HepG2 (cell line): ENCODE data around the gene TMEM258. TPM values are rescaled to one million over a fixed set of nuclear protein-coding genes. Genes with fewer than 3 reads are reported as not detected.

Source experiments
- ARHGAP35 ChIP-seq: sonication (generic); formaldehyde crosslinking; IDR thresholded peaks from 2 replicates; pipeline ENCODE4 v1.9.0; 2022; ENCODE audit warnings: mild to moderate bottlenecking, inconsistent platforms, moderate library complexity, missing genetic modification reagents, borderline replicate concordance
- KMT2B ChIP-seq: IDR thresholded peaks from 2 replicates; pipeline ENCODE4 v1.6.1; 2016; ENCODE audit warnings: missing genetic modification reagents, missing compliant biosample characterization
- MATR3 ChIP-seq: sonication (generic); formaldehyde crosslinking; IDR thresholded peaks from 2 replicates; pipeline ENCODE4 v1.4.0; 2020; ENCODE audit warnings: missing genetic modification reagents
- NCOA1 ChIP-seq: sonication (generic); formaldehyde crosslinking; IDR thresholded peaks from 2 replicates; pipeline ENCODE4 v1.9.0; 2021; ENCODE audit warnings: missing genetic modification reagents
- PITX1 ChIP-seq: sonication (generic); formaldehyde crosslinking; IDR thresholded peaks from 2 replicates; pipeline ENCODE4 v1.5.1; 2020; ENCODE audit warnings: mild to moderate bottlenecking, missing genetic modification reagents
- REL ChIP-seq: sonication (generic); formaldehyde crosslinking; conservative IDR thresholded peaks from 2 replicates; pipeline ENCODE4 v1.8.0; 2022; ENCODE audit warnings: mild to moderate bottlenecking, missing genetic modification reagents, moderate library complexity
- XBP1 ChIP-seq: sonication (generic); formaldehyde crosslinking; IDR thresholded peaks from 2 replicates; pipeline ENCODE4 v1.5.0; 2020; ENCODE audit warnings: missing genetic modification reagents
- ZNF510 ChIP-seq: sonication (generic); formaldehyde crosslinking; IDR thresholded peaks from 2 replicates; pipeline ENCODE4 v1.4.0; 2020; ENCODE audit warnings: low read depth, mild to moderate bottlenecking, missing genetic modification reagents
- ZNF562 ChIP-seq: sonication (generic); formaldehyde crosslinking; IDR thresholded peaks from 2 replicates; pipeline ENCODE4 v1.8.0; 2022; ENCODE audit warnings: missing genetic modification reagents, borderline replicate concordance
- ZNF589 ChIP-seq: sonication (generic); formaldehyde crosslinking; conservative IDR thresholded peaks from 2 replicates; pipeline ENCODE4 v1.8.0; 2022; ENCODE audit warnings: mild to moderate bottlenecking, moderate library complexity, missing genetic modification reagents
- ZNF660 ChIP-seq: sonication (generic); formaldehyde crosslinking; IDR thresholded peaks from 2 replicates; pipeline ENCODE4 v1.5.1; 2020; ENCODE audit warnings: mild to moderate bottlenecking, low read depth, missing genetic modification reagents, borderline replicate concordance
- ZNF883 ChIP-seq: sonication (generic); formaldehyde crosslinking; IDR thresholded peaks from 2 replicates; pipeline ENCODE4 v1.5.1; 2020; ENCODE audit warnings: mild to moderate bottlenecking, missing genetic modification reagents; ENCODE audit errors: not compliant biosample characterization
- polyA plus RNA-seq, 8 experiments: library from polyadenylated mRNA; depleted of rRNA in 3 of 8; stranded (reverse) in 7 of 8; unstranded in 1 of 8; fragments of >200 nt; fragmentation: Illumina TruSeq in 4 of 8; extraction: Trizol in 4 of 8; gene quantifications; 2 replicates each; pipeline versions ENCODE4 v1.2.1 to v1.2.3, GENCODE V29; 2011 to 2016; ENCODE audit warnings: low read depth in 4 of 8, missing spikeins in 1 of 8, mixed read lengths in 1 of 8; ENCODE audit not compliant: insufficient read depth in 1 of 8
- total RNA-seq, 5 experiments: library from RNA; depleted of rRNA; stranded (reverse); fragments of >200 nt; fragmentation: Illumina TruSeq; extraction: Trizol; gene quantifications; 2 replicates each; pipeline ENCODE4 v1.2.3, GENCODE V29; 2016; ENCODE audit warnings: low read depth in 1 of 5
- TF ChIP-seq, protein P1 (sequence below): sonication (generic); formaldehyde crosslinking; IDR thresholded peaks from 2 replicates; pipeline ENCODE4 v1.9.0; 2021; ENCODE audit warnings: missing genetic modification reagents, borderline replicate concordance
- TF ChIP-seq, protein P2 (sequence below): sonication (generic); formaldehyde crosslinking; IDR thresholded peaks from 2 replicates; pipeline ENCODE4 v1.5.1; 2020; ENCODE audit warnings: missing genetic modification reagents, mild to moderate bottlenecking, borderline replicate concordance
- TF ChIP-seq, protein P3 (sequence below): sonication (generic); formaldehyde crosslinking; IDR thresholded peaks from 2 replicates; pipeline ENCODE4 v1.4.0; 2020; ENCODE audit warnings: missing genetic modification reagents
- TF ChIP-seq, protein P4 (sequence below): sonication (generic); formaldehyde crosslinking; IDR thresholded peaks from 2 replicates; pipeline ENCODE4 v1.4.0; 2020; ENCODE audit warnings: missing genetic modification reagents
- TF ChIP-seq, protein P5 (sequence below): IDR thresholded peaks from 2 replicates; pipeline ENCODE4 v1.6.1; 2016; ENCODE audit warnings: missing biosample characterization, missing genetic modification reagents, low read depth

The TMEM258 gene
- total and polyA plus RNA-seq, 2 of the 13 experiments (the other 11 are each of a cell fraction or from before 2014, with no cell fraction given) = 175 to 424 TPM

DNA sequence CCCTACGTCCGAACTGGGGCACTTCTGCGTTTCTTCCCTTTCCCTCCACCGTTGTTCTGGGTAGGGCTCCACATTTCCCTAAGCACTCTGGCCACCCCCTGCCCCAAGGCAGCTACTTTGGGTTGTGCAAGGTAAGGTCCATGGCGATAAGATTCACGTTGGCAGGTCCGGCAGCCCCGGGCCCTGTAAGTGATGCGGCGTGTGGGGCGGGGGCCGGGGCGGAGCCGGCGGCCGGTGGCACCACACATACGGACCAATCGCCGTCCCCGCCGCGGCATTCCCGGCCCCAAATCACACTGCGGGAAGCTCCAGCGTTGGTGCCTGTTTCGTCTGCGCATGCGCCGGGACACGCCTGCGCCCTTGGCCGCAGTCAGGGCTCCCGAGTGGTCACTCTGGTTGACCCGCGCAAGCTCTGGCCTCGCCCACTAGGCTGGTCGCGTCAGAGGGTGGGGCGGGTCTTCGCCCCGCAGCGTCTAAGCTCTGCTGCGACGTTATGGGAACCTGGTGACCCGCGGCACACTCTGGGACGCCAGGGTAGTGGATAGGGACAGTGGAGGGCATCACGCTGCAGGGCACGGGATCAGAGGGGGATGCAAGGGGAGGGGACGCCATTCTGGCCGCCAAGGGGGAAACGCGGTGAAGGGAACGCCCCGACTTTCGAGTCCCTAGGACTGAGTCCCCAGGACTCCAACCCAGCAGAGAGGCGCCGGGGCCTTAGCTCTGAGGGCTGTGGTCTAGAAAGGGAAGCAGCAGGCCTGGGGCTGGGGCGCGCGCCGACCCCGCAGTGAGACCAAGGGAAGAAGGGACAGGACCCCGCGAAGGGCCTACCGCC, 22.8 kb upstream of the TMEM258 start (continued):
- peak; percentile 48 for TF ChIP-seq ZNF883
- no peak; the same call in 1 of the 2 replicates for TF ChIP-seq NCOA1
- TF ChIP-seq ZNF510 (CRISPR knock-in tag) = no peak; the same call in 1 of the 2 replicates
- TF ChIP-seq ZNF660 (CRISPR knock-in tag) = no peak
- TF ChIP-seq KMT2B = no peak
- TF ChIP-seq, protein P1, sequence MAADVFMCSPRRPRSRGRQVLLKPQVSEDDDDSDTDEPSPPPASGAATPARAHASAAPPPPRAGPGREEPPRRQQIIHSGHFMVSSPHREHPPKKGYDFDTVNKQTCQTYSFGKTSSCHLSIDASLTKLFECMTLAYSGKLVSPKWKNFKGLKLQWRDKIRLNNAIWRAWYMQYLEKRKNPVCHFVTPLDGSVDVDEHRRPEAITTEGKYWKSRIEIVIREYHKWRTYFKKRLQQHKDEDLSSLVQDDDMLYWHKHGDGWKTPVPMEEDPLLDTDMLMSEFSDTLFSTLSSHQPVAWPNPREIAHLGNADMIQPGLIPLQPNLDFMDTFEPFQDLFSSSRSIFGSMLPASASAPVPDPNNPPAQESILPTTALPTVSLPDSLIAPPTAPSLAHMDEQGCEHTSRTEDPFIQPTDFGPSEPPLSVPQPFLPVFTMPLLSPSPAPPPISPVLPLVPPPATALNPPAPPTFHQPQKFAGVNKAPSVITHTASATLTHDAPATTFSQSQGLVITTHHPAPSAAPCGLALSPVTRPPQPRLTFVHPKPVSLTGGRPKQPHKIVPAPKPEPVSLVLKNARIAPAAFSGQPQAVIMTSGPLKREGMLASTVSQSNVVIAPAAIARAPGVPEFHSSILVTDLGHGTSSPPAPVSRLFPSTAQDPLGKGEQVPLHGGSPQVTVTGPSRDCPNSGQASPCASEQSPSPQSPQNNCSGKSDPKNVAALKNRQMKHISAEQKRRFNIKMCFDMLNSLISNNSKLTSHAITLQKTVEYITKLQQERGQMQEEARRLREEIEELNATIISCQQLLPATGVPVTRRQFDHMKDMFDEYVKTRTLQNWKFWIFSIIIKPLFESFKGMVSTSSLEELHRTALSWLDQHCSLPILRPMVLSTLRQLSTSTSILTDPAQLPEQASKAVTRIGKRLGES (CRISPR knock-in tag) = no peak
- TF ChIP-seq, protein P2, sequence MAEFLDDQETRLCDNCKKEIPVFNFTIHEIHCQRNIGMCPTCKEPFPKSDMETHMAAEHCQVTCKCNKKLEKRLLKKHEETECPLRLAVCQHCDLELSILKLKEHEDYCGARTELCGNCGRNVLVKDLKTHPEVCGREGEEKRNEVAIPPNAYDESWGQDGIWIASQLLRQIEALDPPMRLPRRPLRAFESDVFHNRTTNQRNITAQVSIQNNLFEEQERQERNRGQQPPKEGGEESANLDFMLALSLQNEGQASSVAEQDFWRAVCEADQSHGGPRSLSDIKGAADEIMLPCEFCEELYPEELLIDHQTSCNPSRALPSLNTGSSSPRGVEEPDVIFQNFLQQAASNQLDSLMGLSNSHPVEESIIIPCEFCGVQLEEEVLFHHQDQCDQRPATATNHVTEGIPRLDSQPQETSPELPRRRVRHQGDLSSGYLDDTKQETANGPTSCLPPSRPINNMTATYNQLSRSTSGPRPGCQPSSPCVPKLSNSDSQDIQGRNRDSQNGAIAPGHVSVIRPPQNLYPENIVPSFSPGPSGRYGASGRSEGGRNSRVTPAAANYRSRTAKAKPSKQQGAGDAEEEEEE (CRISPR knock-in tag) = no peak; the same call in 1 of the 2 replicates
- TF ChIP-seq REL (CRISPR knock-in tag) = 0 out of 2 replicates have a peak, but pooled peaks have one; percentile 59
- no peak for TF ChIP-seq ZNF562 (CRISPR knock-in tag)
- TF ChIP-seq, protein P3, sequence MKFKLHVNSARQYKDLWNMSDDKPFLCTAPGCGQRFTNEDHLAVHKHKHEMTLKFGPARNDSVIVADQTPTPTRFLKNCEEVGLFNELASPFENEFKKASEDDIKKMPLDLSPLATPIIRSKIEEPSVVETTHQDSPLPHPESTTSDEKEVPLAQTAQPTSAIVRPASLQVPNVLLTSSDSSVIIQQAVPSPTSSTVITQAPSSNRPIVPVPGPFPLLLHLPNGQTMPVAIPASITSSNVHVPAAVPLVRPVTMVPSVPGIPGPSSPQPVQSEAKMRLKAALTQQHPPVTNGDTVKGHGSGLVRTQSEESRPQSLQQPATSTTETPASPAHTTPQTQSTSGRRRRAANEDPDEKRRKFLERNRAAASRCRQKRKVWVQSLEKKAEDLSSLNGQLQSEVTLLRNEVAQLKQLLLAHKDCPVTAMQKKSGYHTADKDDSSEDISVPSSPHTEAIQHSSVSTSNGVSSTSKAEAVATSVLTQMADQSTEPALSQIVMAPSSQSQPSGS (CRISPR knock-in tag) = peak; percentile 68
- TF ChIP-seq, protein P4, sequence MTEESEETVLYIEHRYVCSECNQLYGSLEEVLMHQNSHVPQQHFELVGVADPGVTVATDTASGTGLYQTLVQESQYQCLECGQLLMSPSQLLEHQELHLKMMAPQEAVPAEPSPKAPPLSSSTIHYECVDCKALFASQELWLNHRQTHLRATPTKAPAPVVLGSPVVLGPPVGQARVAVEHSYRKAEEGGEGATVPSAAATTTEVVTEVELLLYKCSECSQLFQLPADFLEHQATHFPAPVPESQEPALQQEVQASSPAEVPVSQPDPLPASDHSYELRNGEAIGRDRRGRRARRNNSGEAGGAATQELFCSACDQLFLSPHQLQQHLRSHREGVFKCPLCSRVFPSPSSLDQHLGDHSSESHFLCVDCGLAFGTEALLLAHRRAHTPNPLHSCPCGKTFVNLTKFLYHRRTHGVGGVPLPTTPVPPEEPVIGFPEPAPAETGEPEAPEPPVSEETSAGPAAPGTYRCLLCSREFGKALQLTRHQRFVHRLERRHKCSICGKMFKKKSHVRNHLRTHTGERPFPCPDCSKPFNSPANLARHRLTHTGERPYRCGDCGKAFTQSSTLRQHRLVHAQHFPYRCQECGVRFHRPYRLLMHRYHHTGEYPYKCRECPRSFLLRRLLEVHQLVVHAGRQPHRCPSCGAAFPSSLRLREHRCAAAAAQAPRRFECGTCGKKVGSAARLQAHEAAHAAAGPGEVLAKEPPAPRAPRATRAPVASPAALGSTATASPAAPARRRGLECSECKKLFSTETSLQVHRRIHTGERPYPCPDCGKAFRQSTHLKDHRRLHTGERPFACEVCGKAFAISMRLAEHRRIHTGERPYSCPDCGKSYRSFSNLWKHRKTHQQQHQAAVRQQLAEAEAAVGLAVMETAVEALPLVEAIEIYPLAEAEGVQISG = peak; percentile 63
- TF ChIP-seq, protein P5, sequence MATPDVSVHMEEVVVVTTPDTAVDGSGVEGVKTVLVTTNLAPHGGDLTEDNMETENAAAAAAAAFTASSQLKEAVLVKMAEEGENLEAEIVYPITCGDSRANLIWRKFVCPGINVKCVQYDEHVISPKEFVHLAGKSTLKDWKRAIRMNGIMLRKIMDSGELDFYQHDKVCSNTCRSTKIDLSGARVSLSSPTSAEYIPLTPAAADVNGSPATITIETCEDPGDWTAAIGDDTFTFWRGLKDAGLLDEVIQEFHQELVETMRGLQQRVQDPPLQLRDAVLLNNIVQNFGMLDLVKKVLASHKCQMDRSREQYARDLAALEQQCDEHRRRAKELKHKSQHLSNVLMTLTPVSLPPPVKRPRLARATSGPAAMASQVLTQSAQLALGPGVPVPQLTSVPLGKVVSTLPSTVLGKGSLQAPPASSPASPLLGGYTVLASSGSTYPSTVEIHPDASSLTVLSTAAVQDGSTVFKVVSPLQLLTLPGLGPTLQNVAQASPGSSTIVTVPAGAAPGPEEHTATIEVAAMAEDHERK = no peak
- peak; percentile 71; the same call in 1 of the 2 replicates for TF ChIP-seq PITX1
- TF ChIP-seq MATR3 = no peak
- TF ChIP-seq ARHGAP35 (CRISPR knock-in tag) = no peak
- peak; percentile 71; the same call in 1 of the 2 replicates for TF ChIP-seq ZNF589 (CRISPR knock-in tag)
- peak; percentile 66; the same call in 1 of the 2 replicates for TF ChIP-seq XBP1 (CRISPR knock-in tag)
